ENCODE data around the gene GNAZ.

- no peak for TF ChIP-seq TEAD4 (IDR thresholded peaks at IDR 0.05)
- no peak for TF ChIP-seq REST (IDR thresholded peaks at IDR 0.05; ENCODE audit: low read depth)
- TF ChIP-seq FOXM1 (IDR thresholded peaks at IDR 0.05; ENCODE audit: borderline replicate concordance, low read depth): no peak
- TF ChIP-seq, protein P1, sequence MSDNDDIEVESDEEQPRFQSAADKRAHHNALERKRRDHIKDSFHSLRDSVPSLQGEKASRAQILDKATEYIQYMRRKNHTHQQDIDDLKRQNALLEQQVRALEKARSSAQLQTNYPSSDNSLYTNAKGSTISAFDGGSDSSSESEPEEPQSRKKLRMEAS (IDR thresholded peaks at IDR 0.05): no peak
- TF ChIP-seq TAF1 (IDR thresholded peaks at IDR 0.05; ENCODE audit: low read depth): no peak
- TF ChIP-seq EP300 (IDR thresholded peaks at IDR 0.05; ENCODE audit: borderline replicate concordance): no peak
- TF ChIP-seq RAD21 (IDR thresholded peaks at IDR 0.05; ENCODE audit: low read depth): no peak
Observed at GRCh38 chr22:23142546-23143105, 72.3 kb downstream of the GNAZ start.

Measured in Ishikawa (cell line).